Esophagus squamous epithelium (tissue), 4 donors: ENCODE measurements around the gene BTG4.

ENCODE experiments used
- POLR2A ChIP-seq, 4 donors: fragments of 450-650 bp; IDR thresholded peaks; one replicate each; pipeline ENCODE4 v1.6.1; 2017; ENCODE audit warnings: antibody characterized with exemption in 4 of 4, mild to moderate bottlenecking in 4 of 4, moderate library complexity in 3 of 4
- TF ChIP-seq, protein P1 (sequence below), 6 experiments: fragments of 450-650 bp in 4 of 6; fragments of 200-600 bp in 2 of 6; sonication (generic) in 2 of 6; IDR thresholded peaks; one replicate each; pipeline ENCODE4 v1.5.1; 2016 to 2019; ENCODE audit warnings: antibody characterized with exemption in 6 of 6, mild to moderate bottlenecking in 4 of 6, moderate library complexity in 4 of 6

DNA sequence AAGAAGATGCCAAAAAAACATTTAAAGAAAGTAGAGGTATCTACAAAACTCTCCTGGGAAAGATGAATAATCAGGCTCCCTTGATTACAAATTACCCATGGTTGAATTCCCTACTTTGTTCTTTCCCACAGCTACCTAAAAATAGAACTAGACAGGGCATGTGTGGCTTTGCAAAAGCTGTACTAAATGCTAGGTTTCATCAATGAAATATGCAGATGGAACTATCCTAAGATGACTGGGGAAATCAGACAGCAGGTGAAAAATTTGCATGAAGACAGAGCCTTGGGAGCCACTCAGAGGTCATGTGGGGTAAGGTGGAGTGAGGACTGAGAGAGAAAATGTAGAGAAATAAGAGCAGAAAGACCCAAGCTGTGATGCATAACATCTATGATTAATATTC, 43.1 kb upstream of the BTG4 start:
- TF ChIP-seq, protein P1, sequence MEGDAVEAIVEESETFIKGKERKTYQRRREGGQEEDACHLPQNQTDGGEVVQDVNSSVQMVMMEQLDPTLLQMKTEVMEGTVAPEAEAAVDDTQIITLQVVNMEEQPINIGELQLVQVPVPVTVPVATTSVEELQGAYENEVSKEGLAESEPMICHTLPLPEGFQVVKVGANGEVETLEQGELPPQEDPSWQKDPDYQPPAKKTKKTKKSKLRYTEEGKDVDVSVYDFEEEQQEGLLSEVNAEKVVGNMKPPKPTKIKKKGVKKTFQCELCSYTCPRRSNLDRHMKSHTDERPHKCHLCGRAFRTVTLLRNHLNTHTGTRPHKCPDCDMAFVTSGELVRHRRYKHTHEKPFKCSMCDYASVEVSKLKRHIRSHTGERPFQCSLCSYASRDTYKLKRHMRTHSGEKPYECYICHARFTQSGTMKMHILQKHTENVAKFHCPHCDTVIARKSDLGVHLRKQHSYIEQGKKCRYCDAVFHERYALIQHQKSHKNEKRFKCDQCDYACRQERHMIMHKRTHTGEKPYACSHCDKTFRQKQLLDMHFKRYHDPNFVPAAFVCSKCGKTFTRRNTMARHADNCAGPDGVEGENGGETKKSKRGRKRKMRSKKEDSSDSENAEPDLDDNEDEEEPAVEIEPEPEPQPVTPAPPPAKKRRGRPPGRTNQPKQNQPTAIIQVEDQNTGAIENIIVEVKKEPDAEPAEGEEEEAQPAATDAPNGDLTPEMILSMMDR (IDR thresholded peaks at IDR 0.05): no peak
- TF ChIP-seq POLR2A (IDR thresholded peaks at IDR 0.05): no peak
